G401 (cell line): ENCODE results near the gene SEC63. TPM values are rescaled to one million over a fixed set of nuclear protein-coding genes. Genes with fewer than 3 reads are reported as not detected.
"Not testable (repeated sequence)": the region's sequence is repeated elsewhere in the genome, so short reads cannot be mapped to it uniquely, and the experiment has no call there.

ENCODE experiments used
- DNase-seq: peaks from one replicate; pipeline ENCODE4 v3.0.0-alpha.2; 2015; ENCODE audit warnings: low spot score
- in situ Hi-C: cut with HindIII; loops from 2 replicates; pipeline ENCODE4 v1.10.0; 2016; ENCODE audit warnings: low sequenced_read_pairs, mixed read lengths
- total RNA-seq: library from RNA; depleted of rRNA; stranded (reverse); fragments of >200 nt; shearing (Covaris generic); gene quantifications from 2 replicates; pipeline ENCODE4 v1.2.3, GENCODE V29; 2014

SEC63 gene
- total RNA-seq, 1 experiment from 2014 or later, result 20.2 TPM

DNA sequence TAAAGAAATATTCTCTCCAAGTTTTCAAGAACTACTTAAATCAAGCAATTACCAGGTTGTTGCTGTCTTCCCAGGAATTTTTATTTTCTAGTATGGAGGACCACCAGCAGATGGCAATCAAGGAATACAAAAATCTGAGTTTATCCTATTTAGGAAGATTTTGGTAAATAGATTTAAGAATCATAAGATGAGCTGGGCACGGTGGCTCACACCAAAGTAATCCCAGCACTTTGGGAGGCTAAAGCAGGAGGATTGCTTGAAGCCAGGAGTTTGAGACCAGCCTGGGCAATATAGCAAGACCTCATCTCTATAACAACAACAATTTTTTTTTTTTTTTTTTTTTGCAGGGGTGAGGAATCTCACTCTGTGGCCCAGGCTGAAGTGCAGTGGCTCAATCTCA lies 19.3 kb upstream of the SEC63 start:
- in situ Hi-C loops, result no loop called here

DNA sequence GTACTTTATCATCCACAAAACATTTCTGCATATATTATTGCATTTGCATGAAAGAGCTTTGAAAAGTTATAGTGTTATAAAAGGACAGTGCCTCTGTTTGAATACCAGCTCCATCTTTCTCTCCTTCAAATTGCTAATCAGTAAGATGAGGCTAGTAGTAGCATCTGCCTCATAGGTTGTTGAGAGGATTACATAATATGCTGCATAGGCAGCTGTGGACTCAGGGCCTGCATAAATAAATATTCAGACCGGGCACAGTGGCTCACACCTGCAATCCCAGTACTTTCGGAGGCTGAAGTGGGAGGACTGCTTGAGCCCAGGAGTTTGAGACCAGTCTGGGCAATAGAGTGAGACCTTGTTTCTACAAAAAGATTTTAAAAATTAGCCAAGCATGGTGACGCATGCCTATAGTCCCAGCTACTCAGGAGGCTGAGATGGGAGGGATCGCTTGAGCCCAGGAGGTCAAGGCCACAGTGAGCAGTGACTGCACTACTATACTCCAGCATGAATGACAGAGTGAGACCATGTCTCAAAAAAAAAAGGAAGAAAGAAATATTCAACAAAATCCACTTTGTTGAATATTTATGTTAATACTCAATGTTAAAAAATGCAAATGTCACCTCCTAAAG lies 18.3 kb upstream of the SEC63 start:
- in situ Hi-C loops, result no loop called here
- no peak for DNase-seq

More for the DNA sequence above, 19.3 kb upstream of the SEC63 start:
- DNase-seq, result peak; percentile 63

DNA sequence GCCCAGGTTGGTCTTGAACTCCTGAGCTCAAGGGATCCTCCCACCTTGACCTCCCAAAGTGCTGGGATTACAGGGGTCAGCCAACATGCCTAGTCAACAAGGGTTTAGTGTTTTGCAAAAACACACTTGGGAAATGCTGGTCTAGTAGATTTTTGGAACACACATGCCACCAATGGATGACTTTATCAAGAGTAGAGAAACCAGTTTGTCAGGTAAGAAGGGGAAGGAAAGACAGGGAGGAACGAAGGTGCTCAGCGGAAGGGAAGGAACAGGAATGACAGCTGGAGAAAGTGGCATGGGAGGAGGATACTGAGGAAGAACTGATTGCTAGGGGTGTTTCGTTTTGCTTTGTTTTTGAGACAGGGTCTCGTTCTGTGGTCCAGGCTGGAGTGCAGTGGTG lies 15.6 kb upstream of the SEC63 start:
- no peak for DNase-seq
- in situ Hi-C loops, result no loop called here

DNA sequence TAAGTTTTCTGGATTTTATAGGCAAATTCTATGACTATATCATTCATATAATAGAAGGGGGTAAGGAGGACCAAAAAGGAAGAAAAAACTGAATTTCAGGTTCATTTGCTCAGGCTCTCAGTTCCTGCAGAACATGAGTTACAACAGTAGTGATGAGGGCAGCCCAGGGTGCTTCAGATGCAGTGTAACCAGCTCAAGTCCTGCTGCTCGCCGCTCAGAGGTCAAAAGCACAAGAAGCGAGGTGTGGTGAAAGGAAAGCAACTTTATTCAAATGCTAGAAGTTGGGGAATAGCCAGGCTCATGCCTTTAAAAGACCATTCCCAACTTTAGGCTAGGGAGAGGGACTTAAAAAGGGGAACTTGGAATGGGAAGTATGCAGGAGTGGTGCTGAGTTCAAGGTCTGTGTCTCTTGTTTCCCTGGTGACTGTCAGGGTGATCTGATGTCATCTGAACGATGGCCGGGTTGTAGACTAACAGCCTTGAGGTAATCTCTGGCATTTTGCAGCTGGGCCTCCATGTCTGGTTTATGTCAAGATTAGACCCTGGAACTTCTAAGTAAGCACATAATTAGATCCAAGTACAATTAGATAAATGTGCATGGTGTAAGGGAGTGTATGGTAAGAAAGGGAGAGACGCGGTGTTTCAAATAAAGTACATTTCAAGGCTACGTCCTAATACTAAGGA lies 14.5 kb upstream of the SEC63 start:
- no peak for DNase-seq
- in situ Hi-C loops, result no loop called here

DNA sequence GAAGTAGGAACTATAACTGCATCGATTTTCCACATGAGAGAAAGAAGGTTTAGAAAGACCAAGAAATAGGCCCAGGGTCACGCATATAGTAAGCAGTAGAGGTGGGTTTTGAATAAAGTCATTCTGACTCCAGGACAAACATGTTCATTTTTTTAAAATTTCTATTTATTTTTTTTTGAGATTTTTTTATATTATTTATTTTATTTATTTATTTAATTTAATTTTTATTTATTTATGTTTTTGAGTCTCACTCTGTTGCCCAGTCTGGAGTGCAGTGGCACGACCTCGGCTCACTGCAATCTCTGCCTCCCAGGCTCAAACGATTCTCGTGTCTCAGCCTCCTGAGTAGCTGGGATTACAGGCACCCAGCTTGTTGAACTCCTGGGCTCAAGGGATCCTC lies 13.2 kb upstream of the SEC63 start:
- in situ Hi-C loops, result no loop called here
- no peak for DNase-seq

DNA sequence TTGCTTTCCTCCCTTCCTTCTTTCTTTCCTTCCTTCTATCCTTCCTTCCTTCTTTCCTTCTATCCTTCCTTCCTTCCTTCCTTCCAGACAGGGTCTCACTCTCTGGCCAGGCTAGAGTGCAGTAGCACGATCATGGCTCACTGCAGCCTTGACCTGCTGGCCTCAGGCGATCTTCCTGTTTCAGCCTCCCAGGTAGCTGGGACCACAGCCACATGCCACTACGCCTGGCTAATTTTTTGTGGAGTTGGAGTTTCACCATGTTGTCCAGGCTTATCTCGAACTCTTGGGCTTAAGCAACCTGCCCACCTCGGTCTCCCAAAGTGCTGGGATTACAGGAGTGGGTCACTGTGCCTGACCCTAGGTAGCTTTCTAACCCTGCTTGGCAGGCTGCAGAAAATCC lies 12.2 kb upstream of the SEC63 start:
- no peak for DNase-seq
- in situ Hi-C loops, result no loop called here

DNA sequence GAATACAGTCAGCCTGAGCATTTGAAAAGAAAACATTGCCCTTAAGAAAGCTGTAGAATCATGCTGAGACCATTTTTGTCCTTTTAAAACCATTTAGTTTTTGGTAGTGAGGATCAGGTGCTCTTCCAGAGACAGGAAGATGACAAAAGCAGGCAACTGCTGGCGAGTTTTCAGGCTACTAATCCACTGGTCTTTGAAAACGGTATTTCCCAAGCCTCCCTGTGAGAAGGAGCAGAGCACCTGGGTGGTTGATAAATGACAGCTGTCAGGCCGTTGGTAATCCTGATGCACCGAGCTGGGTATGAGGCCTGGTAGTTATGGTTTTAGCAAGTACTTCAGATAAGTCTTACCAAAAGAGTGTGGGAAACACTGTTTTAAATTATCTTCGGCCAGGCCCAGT lies 10.1 kb upstream of the SEC63 start:
- in situ Hi-C loops, result no loop called here
- no peak for DNase-seq

DNA sequence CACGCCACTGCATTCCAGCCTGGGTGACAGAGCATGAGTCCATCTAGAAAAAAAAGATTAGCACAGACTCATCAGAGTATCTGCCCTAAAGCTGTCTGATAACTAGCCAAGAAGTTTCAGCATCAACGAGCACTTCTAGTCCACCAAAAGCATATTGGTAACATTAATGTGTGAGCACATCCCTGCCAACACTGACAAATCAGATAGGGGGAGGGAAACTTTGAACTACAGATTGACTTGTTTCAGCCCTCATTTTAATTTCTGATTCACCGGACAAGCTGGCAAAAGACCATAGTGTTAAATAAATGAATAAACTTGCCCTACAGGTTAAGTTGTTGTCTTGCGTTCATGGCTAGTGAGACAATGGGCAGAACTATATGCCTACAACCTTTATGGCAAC lies 7.7 kb upstream of the SEC63 start:
- in situ Hi-C loops, result no loop called here
- no peak for DNase-seq

DNA sequence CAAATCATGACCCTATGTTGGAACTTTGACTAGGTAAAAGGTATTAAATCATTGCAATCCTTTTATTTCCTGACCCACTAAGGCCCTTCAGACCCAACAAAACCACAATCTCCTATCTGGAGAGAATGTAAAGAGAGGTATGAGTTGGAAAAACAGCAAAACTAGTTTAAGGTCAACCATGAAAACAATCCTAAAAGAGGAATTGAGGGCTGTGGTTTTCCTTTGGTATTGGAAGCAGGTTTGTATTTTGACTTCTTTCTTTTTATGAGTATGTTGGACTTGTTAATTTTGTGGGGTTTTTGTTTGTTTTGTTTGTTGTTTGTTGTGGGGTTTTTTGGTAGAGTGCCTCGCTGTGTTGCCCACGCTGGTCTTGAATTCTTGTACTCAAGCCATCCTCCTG lies 4.7 kb upstream of the SEC63 start:
- in situ Hi-C loops, result no loop called here
- no peak for DNase-seq

DNA sequence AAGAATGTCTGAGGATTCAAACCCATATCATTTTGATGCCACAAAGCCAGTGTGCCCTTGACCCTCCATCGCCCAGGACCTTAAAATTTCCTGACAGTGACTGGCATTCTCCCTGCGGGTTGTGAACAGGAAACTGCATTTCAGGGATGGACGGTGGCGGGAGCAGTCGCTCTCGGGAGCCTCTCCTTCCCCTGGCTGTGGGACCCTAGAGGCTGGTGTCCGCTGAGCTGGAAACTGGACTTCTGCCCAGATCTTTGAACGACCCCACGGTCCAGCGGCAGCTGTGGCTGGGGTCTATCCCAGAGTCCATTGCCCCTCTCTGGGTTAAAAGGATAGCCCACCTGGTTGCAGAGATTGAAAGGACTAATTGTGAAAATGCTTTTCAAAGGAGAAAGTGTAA lies 1.4 kb upstream of the SEC63 start:
- peak; percentile 10 for DNase-seq
- in situ Hi-C loops, result no loop called here

DNA sequence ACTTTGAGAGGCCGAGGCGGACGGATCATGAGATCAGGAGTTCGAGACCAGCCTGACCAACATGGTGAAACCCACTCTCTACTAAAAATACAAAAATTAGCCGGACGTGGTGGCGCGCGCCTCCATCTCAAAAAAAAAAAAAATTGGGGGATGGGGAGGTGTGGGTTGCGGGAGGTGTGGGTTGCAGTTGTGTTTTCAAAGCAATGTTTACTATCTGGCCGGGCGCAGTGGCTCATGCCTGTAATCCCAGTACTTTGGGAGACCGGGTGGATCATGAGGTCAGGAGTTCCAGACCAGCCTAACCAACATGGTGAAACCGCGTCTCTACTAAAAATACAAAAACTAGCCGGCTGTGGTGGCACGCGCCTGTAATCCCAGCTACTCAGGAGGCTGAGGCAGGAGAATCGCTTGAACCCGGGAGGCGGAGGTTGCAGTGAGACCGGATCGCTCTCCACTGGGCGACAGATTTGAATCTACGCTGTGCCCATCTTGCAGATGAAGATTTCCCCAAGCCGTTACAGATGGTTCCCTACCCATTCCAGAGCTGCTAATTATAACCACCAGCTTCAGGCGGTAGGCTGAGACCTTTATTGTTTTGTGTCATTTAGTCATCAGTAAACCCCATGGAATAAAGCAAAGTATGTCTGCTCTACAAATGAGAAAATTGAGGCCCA lies 818 bp upstream of the SEC63 start:
- in situ Hi-C loops, DNase-seq: not testable (repeated sequence)

DNA sequence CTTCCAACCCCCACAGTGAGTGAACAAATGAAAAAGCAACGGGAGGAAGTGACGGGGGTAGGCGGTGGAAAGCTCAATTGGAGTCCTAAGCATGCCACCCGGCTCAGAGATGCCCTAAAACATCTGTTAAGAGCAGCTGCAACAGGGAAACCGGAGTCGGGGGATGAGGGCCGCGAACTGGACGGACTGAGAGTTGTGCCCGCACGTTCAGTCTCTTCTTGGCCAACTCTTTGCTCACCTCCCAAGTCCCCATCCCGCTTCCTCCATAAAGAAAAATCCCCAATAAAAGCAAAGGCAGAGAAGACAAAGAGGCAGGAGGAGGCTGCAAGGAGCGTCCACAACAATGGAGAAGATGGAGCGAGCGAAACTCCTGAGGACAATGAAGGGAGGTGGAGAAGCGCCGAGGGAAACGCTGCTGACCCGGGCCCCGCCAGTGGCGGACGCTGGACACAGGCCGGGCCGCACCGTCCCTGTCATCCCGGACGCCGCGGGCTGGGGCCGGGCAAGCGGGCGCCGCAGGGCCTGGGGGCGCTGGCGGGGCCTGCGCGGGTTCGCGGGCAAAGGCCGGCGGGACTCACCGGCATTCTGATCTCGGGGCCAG lies 600 bp downstream of the SEC63 start:
- peak; percentile 34 for DNase-seq
- in situ Hi-C loops, result no loop called here

DNA sequence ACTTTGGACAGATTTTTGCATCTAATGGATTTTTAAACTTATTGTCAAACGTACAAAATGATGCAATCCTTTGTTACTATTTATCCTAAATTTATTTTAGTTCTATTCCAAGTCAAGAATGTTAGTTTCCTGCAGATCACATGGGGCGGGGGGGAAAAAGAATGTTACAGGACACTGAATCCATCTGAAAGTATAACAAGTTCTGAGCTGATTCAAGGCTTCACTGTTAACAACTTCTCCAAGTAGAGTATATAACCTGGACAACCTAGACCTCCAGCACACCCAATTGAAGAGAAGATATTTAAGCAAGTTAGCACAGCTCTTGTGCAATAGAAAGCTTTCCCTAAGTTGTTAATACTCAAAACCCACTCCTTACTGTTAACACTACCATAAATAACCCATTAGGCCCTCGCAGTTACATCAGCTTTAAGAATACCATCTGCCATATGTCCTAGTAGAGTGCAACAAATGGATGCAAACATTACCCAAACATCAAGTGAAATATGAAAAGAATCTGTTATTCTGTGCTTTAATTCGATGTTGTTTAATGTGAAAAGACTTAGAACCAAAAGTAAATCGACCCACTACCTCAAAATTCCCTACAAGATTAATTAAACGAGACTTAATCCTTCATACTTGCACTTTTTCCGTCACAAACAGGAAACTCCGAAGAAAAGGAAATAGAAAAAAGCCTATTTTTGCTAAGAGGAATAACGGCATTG lies 1.3 kb downstream of the SEC63 start:
- DNase-seq, result no peak
- in situ Hi-C loops, result no loop called here

DNA sequence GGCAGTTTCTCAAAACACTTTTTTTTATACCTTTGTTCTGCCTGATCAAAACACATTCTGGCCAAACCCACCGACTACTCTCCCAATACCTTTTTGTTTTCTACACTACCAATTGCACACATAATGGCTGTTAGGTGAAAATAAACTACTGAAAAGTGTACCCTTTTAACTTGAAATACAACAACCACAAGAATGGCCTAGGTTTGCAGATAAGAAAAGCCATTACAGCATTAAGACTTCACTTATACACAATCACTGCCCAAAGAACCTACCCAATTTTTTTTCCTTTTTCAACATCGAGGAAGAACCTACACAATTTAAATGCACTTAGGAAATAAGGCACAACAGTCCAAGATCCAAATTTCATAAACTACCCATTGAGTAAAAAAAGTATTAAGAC lies 1.8 kb downstream of the SEC63 start:
- in situ Hi-C loops, result no loop called here
- DNase-seq, result no peak

DNA sequence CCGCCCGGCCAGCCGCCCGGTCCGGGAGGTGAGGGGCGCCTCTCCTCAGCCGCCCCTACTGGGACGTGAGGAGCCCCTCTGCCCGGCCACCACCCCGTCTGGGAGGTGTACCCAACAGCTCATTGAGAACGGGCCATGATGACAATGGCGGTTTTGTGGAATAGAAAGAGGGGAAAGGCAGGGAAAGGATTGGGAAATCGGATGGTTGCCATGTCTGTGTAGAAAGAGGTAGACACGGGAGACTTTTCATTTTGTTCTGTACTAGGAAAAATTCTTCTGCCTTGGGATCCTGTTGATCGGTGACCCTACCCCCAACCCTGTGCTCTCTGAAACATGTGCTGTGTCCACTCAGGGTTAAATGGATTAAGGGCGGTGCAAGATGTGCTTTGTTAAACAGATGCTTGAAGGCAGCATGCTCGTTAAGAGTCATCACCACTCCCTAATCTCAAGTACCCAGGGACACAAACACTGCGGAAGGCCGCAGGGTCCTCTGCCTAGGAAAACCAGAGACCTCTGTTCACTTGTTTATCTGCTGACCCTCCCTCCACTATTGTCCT lies 4.1 kb downstream of the SEC63 start:
- DNase-seq, in situ Hi-C loops: not testable (repeated sequence)

DNA sequence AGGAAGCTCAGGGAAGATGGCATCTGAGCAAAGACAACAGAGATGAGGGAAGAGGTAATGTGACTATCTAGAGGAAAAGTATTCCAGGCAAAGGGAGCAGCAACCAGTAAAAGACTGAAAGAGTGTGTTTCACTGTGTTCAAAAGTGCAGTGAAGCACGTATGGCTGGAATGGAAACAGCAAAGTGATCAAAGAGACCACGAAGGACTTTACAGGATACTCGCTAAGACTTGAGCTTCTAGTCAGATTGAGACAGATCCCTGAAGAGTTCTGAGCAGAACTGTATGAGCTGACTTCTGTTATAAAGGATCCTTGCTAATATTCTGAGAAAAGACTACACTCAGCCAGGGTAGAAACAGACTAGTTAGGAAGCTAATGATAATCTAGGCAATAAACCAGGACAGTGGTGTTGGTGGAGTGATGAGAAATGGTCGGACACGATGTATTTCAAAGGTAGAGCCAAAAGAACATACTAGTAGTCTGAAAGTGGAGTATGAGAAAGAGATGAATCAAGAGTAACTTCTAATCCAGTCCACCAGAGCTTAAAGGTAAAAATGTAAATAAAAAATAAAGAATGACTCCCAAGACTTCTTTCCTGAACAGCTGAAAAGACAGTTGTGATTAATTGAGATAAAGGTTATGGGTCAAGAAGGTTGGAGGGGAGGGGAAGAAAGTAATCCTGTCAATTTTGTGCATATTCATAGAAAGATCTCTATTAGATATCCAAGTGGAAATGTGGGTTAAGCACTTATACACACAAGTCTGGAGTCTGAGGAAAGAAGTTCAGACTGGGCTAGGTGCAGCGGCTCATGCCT lies 14.2 kb downstream of the SEC63 start:
- DNase-seq, result no peak
- in situ Hi-C loops, result no loop called here

DNA sequence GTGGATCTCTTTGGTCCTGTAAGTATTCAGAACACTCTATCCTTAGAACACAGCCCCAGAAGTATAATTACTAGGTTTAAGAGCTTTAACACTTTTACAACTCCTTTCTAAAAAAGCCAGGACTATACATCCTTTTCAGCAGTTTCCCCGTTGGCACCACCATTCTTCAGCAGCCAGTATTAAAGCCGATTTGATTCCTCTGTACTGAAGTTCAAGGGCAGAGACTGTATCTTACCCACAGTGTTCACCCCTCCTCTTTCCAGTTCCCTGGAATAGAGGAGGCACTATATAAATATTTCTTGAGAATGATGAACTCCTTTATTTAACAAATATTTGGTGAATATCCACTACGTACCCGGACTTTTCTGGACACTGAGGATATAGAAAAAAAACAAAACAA lies 15.9 kb downstream of the SEC63 start:
- no peak for DNase-seq
- in situ Hi-C loops, result no loop called here

DNA sequence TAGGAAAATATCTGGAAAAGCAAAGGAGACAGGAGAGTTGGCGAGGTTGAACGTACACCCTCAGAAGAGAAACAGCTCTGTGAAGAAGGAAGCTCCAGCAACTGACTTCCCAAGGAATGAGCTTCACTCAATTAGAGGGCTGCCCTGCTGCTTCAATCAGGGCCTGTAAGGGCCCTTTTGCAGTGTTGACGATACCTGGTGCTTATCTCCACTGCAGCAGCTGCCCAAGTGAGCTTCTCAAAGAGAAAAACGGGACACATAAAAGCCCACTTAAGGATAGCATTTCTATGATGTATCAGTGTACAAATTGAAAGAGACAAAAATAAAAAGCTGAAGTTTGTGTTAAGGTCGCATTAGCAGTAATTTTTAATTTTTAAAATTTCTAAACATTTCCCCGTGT lies 16.4 kb downstream of the SEC63 start:
- DNase-seq, result no peak
- in situ Hi-C loops, result no loop called here

DNA sequence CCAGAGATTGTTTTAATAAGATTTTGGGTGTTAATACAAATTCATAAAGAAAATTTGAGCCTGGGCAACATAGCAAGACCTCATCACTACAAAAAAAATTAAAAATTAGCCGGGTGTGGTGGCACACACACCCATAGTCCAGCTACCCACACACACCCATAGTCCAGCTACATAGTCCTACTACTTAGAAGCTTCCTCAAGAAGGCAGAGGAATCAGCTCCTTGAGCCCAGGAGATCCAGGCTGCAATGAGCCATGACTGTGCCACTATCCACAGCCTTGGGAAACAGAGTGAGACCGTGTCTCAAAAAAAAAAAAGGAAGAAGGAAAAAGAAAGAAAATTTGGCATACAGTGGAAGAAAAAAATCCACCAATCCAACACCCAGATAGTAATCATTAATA lies 16.8 kb downstream of the SEC63 start:
- no peak for DNase-seq
- in situ Hi-C loops, result no loop called here
